ENCODE data around the gene FITM1. TPM values are rescaled to one million over a fixed set of nuclear protein-coding genes. Genes with fewer than 3 reads are reported as not detected.

FITM1 gene
- total RNA-seq, 1 experiment from 2014 or later = 0.55 TPM

DNA sequence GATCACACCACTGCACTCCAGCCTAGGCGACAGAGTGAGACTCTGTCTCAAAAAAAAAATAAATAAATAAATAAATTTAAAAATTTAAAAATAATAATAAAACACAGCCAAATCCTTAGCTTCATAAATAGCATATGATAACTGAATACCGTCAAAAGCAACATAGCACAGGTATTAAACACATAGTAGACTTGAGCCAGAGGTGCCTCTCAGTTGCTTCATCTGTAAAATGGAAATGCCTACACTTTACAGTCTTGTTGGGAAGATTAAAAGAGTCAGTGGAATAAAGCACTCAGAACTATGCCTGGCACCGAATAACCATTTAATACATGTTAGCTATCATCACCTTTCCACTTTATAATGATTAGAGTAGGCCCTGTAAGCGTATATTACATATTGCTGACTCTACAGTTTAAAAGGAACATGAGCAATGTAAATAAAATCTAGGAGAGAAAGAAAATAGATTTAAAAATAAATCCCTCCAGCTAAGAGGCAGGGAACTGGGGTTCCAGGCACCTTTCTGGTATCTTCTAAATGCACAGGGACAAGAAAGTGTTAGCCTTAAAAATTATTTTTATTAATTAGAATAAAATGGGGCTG, 23.7 kb upstream of the FITM1 start:
- Histone ChIP-seq H3K9me2 (replicated peaks; ENCODE audit: low read length) (no peaks in the 10 kb centered on the region), H3K9me3 (ENCODE audit: low read length) (no peaks in the 10 kb centered on the region), H3K9ac (ENCODE audit: low read length) (no peak overlapping the region), H3K4me2 (ENCODE audit: low read length) (no peak overlapping the region), H3K27me3 (ENCODE audit: low read length) (no peaks in the 10 kb centered on the region), H3K36me3 (ENCODE audit: low read depth, low read length) (no peaks in the 10 kb centered on the region), H3K4me1 (ENCODE audit: insufficient read depth, low read length) (peaks cover 7% of the 10 kb centered on the region; the same call in 1 of the 2 replicates), H3F3A (ENCODE audit: low read length, unreplicated experiment) (no peaks in the 10 kb centered on the region), H3K27ac (ENCODE audit: low read length) (no peak overlapping the region), H2AFZ (ENCODE audit: low read length) (no peak overlapping the region), H3K79me2 (ENCODE audit: low read length) (no peaks in the 10 kb centered on the region), H3K4me3 (ENCODE audit: low read length) (no peak overlapping the region), H4K20me1 (ENCODE audit: low read length) (no peaks in the 10 kb centered on the region)
- DNase-seq (no peak), ATAC-seq (no peak)
- ChIA-PET CTCF (no interaction called here), POLR2A (ENCODE audit: unreplicated experiment) (no interaction called here)
- no TSS peak for BruUV-seq (replicated peaks)
- intact Hi-C loops (cut with micrococcal nuclease) = loop anchor here (5.0 kb wide), 1 partner anchor 94 kb away; no protein-coding TSS in a partner anchor
- no peak for TF ChIP-seq EZH2 (IDR thresholded peaks at IDR 0.05; ENCODE audit: low read length, unreplicated experiment)
- TF ChIP-seq EZH2phosphoT487 (IDR thresholded peaks at IDR 0.05; ENCODE audit: borderline replicate concordance, low read length) = no peak
- no peak for TF ChIP-seq CTCF (conservative IDR thresholded peaks at IDR 0.05; ENCODE audit: low read depth, low read length)

DNA sequence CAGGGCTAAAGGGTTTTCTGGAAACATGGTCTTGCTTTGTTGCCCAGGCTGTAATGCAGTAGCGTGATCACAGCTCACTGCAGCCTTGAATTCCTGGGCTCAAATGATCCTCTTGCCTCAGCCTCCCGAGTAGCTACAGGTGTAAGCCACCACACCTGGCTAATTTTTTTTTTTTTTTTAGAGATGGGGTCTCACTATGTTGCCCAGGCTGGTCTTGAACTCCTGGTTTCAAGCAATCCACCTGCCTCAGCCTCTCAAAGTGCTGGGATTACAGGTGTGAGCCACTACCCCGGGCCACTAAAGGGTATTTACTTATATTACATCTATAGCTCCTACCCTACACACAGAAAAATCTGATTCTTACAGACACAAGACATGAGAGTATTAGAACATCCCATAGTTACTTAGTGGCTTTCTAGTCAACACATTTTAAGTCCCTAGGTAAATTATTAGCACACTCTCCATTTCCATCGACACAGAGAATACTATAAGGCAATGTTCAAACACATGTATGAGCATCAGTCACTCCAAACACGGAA, 22.1 kb upstream of the FITM1 start:
- POLR2A ChIA-PET (ENCODE audit: unreplicated experiment) = interaction anchor here (0.5 kb wide), 1 partner anchor 32 kb away, joined by 3 read pairs; no protein-coding TSS in a partner anchor

More for the DNA sequence above, 22.1 kb upstream of the FITM1 start:
- Histone ChIP-seq H3K79me2 (ENCODE audit: low read length) (no peaks in the 10 kb centered on the region), H3K4me1 (ENCODE audit: insufficient read depth, low read length) (peaks cover 9% of the 10 kb centered on the region), H3F3A (ENCODE audit: low read length, unreplicated experiment) (no peaks in the 10 kb centered on the region), H3K27ac (ENCODE audit: low read length) (no peak overlapping the region), H3K9me3 (ENCODE audit: low read length) (no peaks in the 10 kb centered on the region), H3K36me3 (ENCODE audit: low read depth, low read length) (no peaks in the 10 kb centered on the region), H3K27me3 (ENCODE audit: low read length) (no peaks in the 10 kb centered on the region), H4K20me1 (ENCODE audit: low read length) (no peaks in the 10 kb centered on the region), H3K9me2 (replicated peaks; ENCODE audit: low read length) (no peaks in the 10 kb centered on the region), H3K9ac (ENCODE audit: low read length) (no peak overlapping the region), H2AFZ (ENCODE audit: low read length) (no peak overlapping the region), H3K4me2 (ENCODE audit: low read length) (no peak overlapping the region), H3K4me3 (ENCODE audit: low read length) (no peak overlapping the region)
- intact Hi-C loops (cut with micrococcal nuclease) = loop anchor here (1.0 to 5.0 kb wide), 3 partner anchors 14 to 96 kb away; partner anchors contain the start of gene PCK2
- ATAC-seq = no peak; the same call in 1 of the 2 replicates
- no peak for DNase-seq
- no peak for TF ChIP-seq EZH2phosphoT487 (IDR thresholded peaks at IDR 0.05; ENCODE audit: borderline replicate concordance, low read length)
- TF ChIP-seq EZH2 (IDR thresholded peaks at IDR 0.05; ENCODE audit: low read length, unreplicated experiment) = no peak
- TF ChIP-seq CTCF (conservative IDR thresholded peaks at IDR 0.05; ENCODE audit: low read depth, low read length) = no peak
- CTCF ChIA-PET = interaction anchor here (0.5 to 1.6 kb wide), 15 partner anchors 13 to 1718 kb away, joined by 3 to 40 read pairs (median 5); partner anchors contain the start of genes EMC9, IRF9, PCK2 and PSME1
- no TSS peak for BruUV-seq (replicated peaks)

Measured in PC-3 (cell line).